ENCODE data around the gene ARMH4.
A peak's percentile ranks its signal among the peaks of the same experiment; 100 is the strongest.

Gene ARMH4

GRCh38 chr14:58091883-58092630, 60.0 kb downstream of the ARMH4 start:
- H3K27me3 ChIP-seq, result no peaks in the 10 kb centered on the region
- H3K9ac ChIP-seq, result no peak overlapping the region
- no peaks in the 10 kb centered on the region for H3K9me3 ChIP-seq (replicated peaks in 1 of 11)
- no peak overlapping the region for H3K4me3 ChIP-seq
- peaks cover 0 to 10% (median 0%) of the 10 kb centered on the region in 10 experiments; a peak in 4 of 20 replicates for H3K4me1 ChIP-seq
- H3K36me3 ChIP-seq, result no peaks in the 10 kb centered on the region
- TF ChIP-seq Cebpa-rat (IDR thresholded peaks at IDR 0.05), result no peak
- no peak overlapping the region for H3K27ac ChIP-seq
- no peak overlapping the region for H3K4me2 ChIP-seq
- H4K20me1 ChIP-seq, result no peaks in the 10 kb centered on the region

- Histone ChIP-seq H3K4me1 (peaks cover 0 to 10% (median 0%) of the 10 kb centered on the region in 10 experiments; a peak in 4 of 20 replicates), H3K9me3 (replicated peaks in 1 of 11) (no peaks in the 10 kb centered on the region), H3K27me3 (no peaks in the 10 kb centered on the region), H3K36me3 (no peaks in the 10 kb centered on the region), H3K4me3 (no peak overlapping the region), H3K27ac (no peak overlapping the region), H3K9ac (no peak overlapping the region), H4K20me1 (no peaks in the 10 kb centered on the region), H3K4me2 (peak overlapping the region in 1 of 11 experiments; percentile 32; a peak in 1 of 22 replicates)
- TF ChIP-seq Cebpa-rat (IDR thresholded peaks at IDR 0.05), result no peak
These were observed 62.4 kb downstream of the ARMH4 start for GRCh38 chr14:58089612-58090011.

- H3K36me3 ChIP-seq, result no peaks in the 10 kb centered on the region
- H3K9ac ChIP-seq, result no peak overlapping the region
- no peak for TF ChIP-seq Cebpa-rat (IDR thresholded peaks at IDR 0.05)
- H4K20me1 ChIP-seq, result no peaks in the 10 kb centered on the region
- H3K9me3 ChIP-seq (replicated peaks in 1 of 11), result no peaks in the 10 kb centered on the region
- peaks cover 0 to 10% (median 0%) of the 10 kb centered on the region in 10 experiments; a peak in 4 of 20 replicates for H3K4me1 ChIP-seq
- H3K27me3 ChIP-seq, result no peaks in the 10 kb centered on the region
- peak overlapping the region in 1 of 11 experiments; percentile 32; a peak in 1 of 22 replicates for H3K4me2 ChIP-seq
- no peak overlapping the region for H3K27ac ChIP-seq
- H3K4me3 ChIP-seq, result no peak overlapping the region
These were observed 63.1 kb downstream of the ARMH4 start for GRCh38 chr14:58088961-58089360.

- no peak overlapping the region for H3K4me2 ChIP-seq
- H3K9ac ChIP-seq, result no peak overlapping the region
- H3K27me3 ChIP-seq, result no peaks in the 10 kb centered on the region
- H3K9me3 ChIP-seq (replicated peaks in 1 of 11), result no peaks in the 10 kb centered on the region
- H3K4me1 ChIP-seq, result peaks cover 0 to 32% (median 11%) of the 10 kb centered on the region in 10 experiments; a peak in 12 of 20 replicates
- no peaks in the 10 kb centered on the region for H4K20me1 ChIP-seq
- no peak overlapping the region for H3K27ac ChIP-seq
- no peaks in the 10 kb centered on the region for H3K36me3 ChIP-seq
- 0 out of 22 replicates have a peak, but pooled peaks of 1 of the 11 experiments have one; percentile 27 for TF ChIP-seq Cebpa-rat (IDR thresholded peaks at IDR 0.05)
- H3K4me3 ChIP-seq, result no peak overlapping the region
These were observed 66.1 kb downstream of the ARMH4 start for GRCh38 chr14:58085877-58086276.

GRCh38 chr14:58082491-58083098, 69.4 kb downstream of the ARMH4 start:
- no peak for TF ChIP-seq Cebpa-rat (IDR thresholded peaks at IDR 0.05)
- Histone ChIP-seq H3K4me1 (peaks cover 0 to 27% (median 11%) of the 10 kb centered on the region in 10 experiments; a peak in 12 of 20 replicates), H3K36me3 (no peaks in the 10 kb centered on the region), H3K27ac (peak overlapping the region in 7 of 11 experiments; percentile 8 to 66 (median 45); a peak in 9 of 22 replicates), H4K20me1 (no peaks in the 10 kb centered on the region), H3K4me2 (peak overlapping the region in 7 of 11 experiments; percentile 15 to 75 (median 54); a peak in 13 of 22 replicates), H3K4me3 (no peak overlapping the region), H3K9ac (peak overlapping the region in 3 of 11 experiments; percentile 20 to 32 (median 21); a peak in 3 of 22 replicates), H3K27me3 (no peaks in the 10 kb centered on the region), H3K9me3 (replicated peaks in 1 of 11) (no peaks in the 10 kb centered on the region)

- no peaks in the 10 kb centered on the region for H3K27me3 ChIP-seq
- H3K9ac ChIP-seq, result peak overlapping the region in 3 of 11 experiments; percentile 20 to 32 (median 21); a peak in 3 of 22 replicates
- H3K4me2 ChIP-seq, result peak overlapping the region in 6 of 11 experiments; percentile 36 to 75 (median 57); a peak in 12 of 22 replicates
- no peak for TF ChIP-seq Cebpa-rat (IDR thresholded peaks at IDR 0.05)
- H3K4me3 ChIP-seq, result no peak overlapping the region
- no peaks in the 10 kb centered on the region for H3K36me3 ChIP-seq
- H3K4me1 ChIP-seq, result peaks cover 0 to 32% (median 11%) of the 10 kb centered on the region in 10 experiments; a peak in 12 of 20 replicates
- H3K27ac ChIP-seq, result peak overlapping the region in 7 of 11 experiments; percentile 8 to 66 (median 45); a peak in 9 of 22 replicates
- H4K20me1 ChIP-seq, result no peaks in the 10 kb centered on the region
- H3K9me3 ChIP-seq (replicated peaks in 1 of 11), result no peaks in the 10 kb centered on the region
These were observed 70.0 kb downstream of the ARMH4 start for GRCh38 chr14:58082011-58082410.

- Histone ChIP-seq H3K9ac (no peak overlapping the region), H3K27me3 (no peaks in the 10 kb centered on the region), H3K4me3 (no peak overlapping the region), H4K20me1 (no peaks in the 10 kb centered on the region), H3K9me3 (replicated peaks in 1 of 11) (no peaks in the 10 kb centered on the region), H3K36me3 (no peaks in the 10 kb centered on the region), H3K4me2 (no peak overlapping the region), H3K27ac (no peak overlapping the region), H3K4me1 (peaks cover 0 to 32% (median 11%) of the 10 kb centered on the region in 10 experiments; a peak in 12 of 20 replicates)
- no peak for TF ChIP-seq Cebpa-rat (IDR thresholded peaks at IDR 0.05)
These were observed 73.5 kb downstream of the ARMH4 start for GRCh38 chr14:58078471-58078870.

GRCh38 chr14:58078068-58078467, 73.9 kb downstream of the ARMH4 start:
- Histone ChIP-seq H3K27ac (no peak overlapping the region), H3K4me1 (peaks cover 0 to 32% (median 11%) of the 10 kb centered on the region in 10 experiments; a peak in 12 of 20 replicates), H3K4me2 (peak overlapping the region in 2 of 11 experiments; percentile 25 to 52; a peak in 1 of 22 replicates), H3K36me3 (no peaks in the 10 kb centered on the region), H3K9ac (no peak overlapping the region), H3K4me3 (no peak overlapping the region), H3K27me3 (no peaks in the 10 kb centered on the region), H3K9me3 (replicated peaks in 1 of 11) (no peaks in the 10 kb centered on the region), H4K20me1 (no peaks in the 10 kb centered on the region)
- no peak for TF ChIP-seq Cebpa-rat (IDR thresholded peaks at IDR 0.05)

- H3K9me3 ChIP-seq (replicated peaks in 1 of 11), result no peaks in the 10 kb centered on the region
- H3K4me1 ChIP-seq, result peaks cover 0 to 28% (median 8%) of the 10 kb centered on the region in 10 experiments; a peak in 12 of 20 replicates
- H3K4me3 ChIP-seq, result no peak overlapping the region
- no peak overlapping the region for H3K9ac ChIP-seq
- no peaks in the 10 kb centered on the region for H3K36me3 ChIP-seq
- H3K4me2 ChIP-seq, result peak overlapping the region in 2 of 11 experiments; percentile 25 to 52; a peak in 3 of 22 replicates
- H4K20me1 ChIP-seq, result no peaks in the 10 kb centered on the region
- no peak overlapping the region for H3K27ac ChIP-seq
- H3K27me3 ChIP-seq, result no peaks in the 10 kb centered on the region
- no peak for TF ChIP-seq Cebpa-rat (IDR thresholded peaks at IDR 0.05)
These were observed 74.4 kb downstream of the ARMH4 start for GRCh38 chr14:58077621-58078020.

Measured in BLaER1 treated with 17β-estradiol and CSF1 and Interleukin-3, amounts not matched to agents 10 nM and 100 nM (cell line).